HepG2 (cell line): ENCODE results near the gene FAM81B. TPM values are rescaled to one million over a fixed set of nuclear protein-coding genes. Genes with fewer than 3 reads are reported as not detected.

Source experiments
- ARID5B ChIP-seq: IDR thresholded peaks from 2 replicates; pipeline ENCODE4 v1.4.0; 2020; ENCODE audit warnings: mild to moderate bottlenecking, missing genetic modification reagents
- E2F5 ChIP-seq: sonication (generic); formaldehyde crosslinking; conservative IDR thresholded peaks from 2 replicates; pipeline ENCODE4 v1.4.0; 2020; ENCODE audit warnings: missing genetic modification reagents
- FOXA1 ChIP-seq, 2 experiments: fragments of 450-650 bp in 1 of 2; sonication (generic) in 1 of 2; formaldehyde crosslinking in 1 of 2; IDR thresholded peaks; 2 replicates each; pipeline versions ENCODE4 v1.4.0 to v1.6.1; 2016 to 2020; ENCODE audit warnings: missing genetic modification reagents in 1 of 2
- KLF12 ChIP-seq: sonication (generic); formaldehyde crosslinking; IDR thresholded peaks from 2 replicates; pipeline ENCODE4 v1.4.0; 2020; ENCODE audit warnings: missing genetic modification reagents, borderline replicate concordance
- RFX1 ChIP-seq: fragments of 450-650 bp; IDR thresholded peaks from 2 replicates; pipeline ENCODE4 v1.6.1; 2017
- ZBTB14 ChIP-seq: sonication (generic); formaldehyde crosslinking; IDR thresholded peaks from 2 replicates; pipeline ENCODE4 v1.4.0; 2020; ENCODE audit warnings: missing genetic modification reagents
- ZBTB39 ChIP-seq: sonication (generic); formaldehyde crosslinking; IDR thresholded peaks from 2 replicates; pipeline ENCODE4 v1.5.0; 2020; ENCODE audit warnings: missing genetic modification reagents
- ZFYVE20 ChIP-seq: sonication (generic); formaldehyde crosslinking; IDR thresholded peaks from 2 replicates; pipeline ENCODE4 v1.8.0; 2023; ENCODE audit warnings: low read depth, mild to moderate bottlenecking, moderate library complexity, missing genetic modification reagents, borderline replicate concordance
- ZNF296 ChIP-seq: sonication (generic); formaldehyde crosslinking; conservative IDR thresholded peaks from 2 replicates; pipeline ENCODE4 v1.5.0; 2020; ENCODE audit warnings: mild to moderate bottlenecking, missing genetic modification reagents
- polyA plus RNA-seq, 8 experiments: library from polyadenylated mRNA; depleted of rRNA in 3 of 8; stranded (reverse) in 7 of 8; unstranded in 1 of 8; fragments of >200 nt; fragmentation: Illumina TruSeq in 4 of 8; extraction: Trizol in 4 of 8; gene quantifications; 2 replicates each; pipeline versions ENCODE4 v1.2.1 to v1.2.3, GENCODE V29; 2011 to 2016; ENCODE audit warnings: low read depth in 4 of 8, missing spikeins in 1 of 8, mixed read lengths in 1 of 8; ENCODE audit not compliant: insufficient read depth in 1 of 8
- total RNA-seq, 5 experiments: library from RNA; depleted of rRNA; stranded (reverse); fragments of >200 nt; fragmentation: Illumina TruSeq; extraction: Trizol; gene quantifications; 2 replicates each; pipeline ENCODE4 v1.2.3, GENCODE V29; 2016; ENCODE audit warnings: low read depth in 1 of 5
- TF ChIP-seq, protein P1 (sequence below): sonication (generic); formaldehyde crosslinking; IDR thresholded peaks from 2 replicates; pipeline ENCODE4 v1.8.1; 2023; ENCODE audit warnings: mild to moderate bottlenecking, missing genetic modification reagents, borderline replicate concordance

FAM81B gene
- total and polyA plus RNA-seq, 2 of the 13 experiments (the other 11 are each of a cell fraction or from before 2014, with no cell fraction given): not detected

GRCh38 chr5:95380103-95380628, 11.0 kb upstream of the FAM81B start (continued):
- TF ChIP-seq ZBTB14 (CRISPR knock-in tag): no peak
- TF ChIP-seq RFX1: no peak
- TF ChIP-seq KLF12: no peak
- no peak for TF ChIP-seq ZBTB39 (CRISPR knock-in tag)
- TF ChIP-seq ZFYVE20 (CRISPR knock-in tag): no peak
- TF ChIP-seq ARID5B (CRISPR knock-in tag): no peak
- TF ChIP-seq FOXA1 (IDR thresholded peaks at IDR 0.05): no peak
- TF ChIP-seq FOXA1 (CRISPR knock-in tag; IDR thresholded peaks at IDR 0.05): no peak
- TF ChIP-seq E2F5 (CRISPR knock-in tag): no peak
- TF ChIP-seq, protein P1, sequence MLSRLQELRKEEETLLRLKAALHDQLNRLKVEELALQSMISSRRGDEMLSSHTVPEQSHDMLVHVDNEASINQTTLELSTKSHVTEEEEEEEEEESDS (CRISPR knock-in tag): no peak
- TF ChIP-seq ZNF296 (CRISPR knock-in tag): no peak
